GM18498 (cell line): ENCODE measurements around the gene MAP2K3.
A peak's percentile ranks its signal among the peaks of the same experiment; 100 is the strongest.

ENCODE experiments used
- ATAC-seq: cut with Tn5 transposase; IDR thresholded peaks from one replicate; pipeline ENCODE4 v1.9.1; 2021; ENCODE audit warnings: mild to moderate bottlenecking, moderate library complexity; ENCODE audit not compliant: unreplicated experiment

The MAP2K3 gene

GRCh38 chr17:21284319-21285163 lies at the start of gene MAP2K3:
Gene MAP2K3 (plus strand): TSS chr17:21284711. CDS start chr17:21284921, 210 bp downstream.
- ATAC-seq: peak; percentile 80

- no peak for ATAC-seq
These were observed 48.6 kb upstream of the MAP2K3 start for GRCh38 chr17:21235921-21236320.

DNA sequence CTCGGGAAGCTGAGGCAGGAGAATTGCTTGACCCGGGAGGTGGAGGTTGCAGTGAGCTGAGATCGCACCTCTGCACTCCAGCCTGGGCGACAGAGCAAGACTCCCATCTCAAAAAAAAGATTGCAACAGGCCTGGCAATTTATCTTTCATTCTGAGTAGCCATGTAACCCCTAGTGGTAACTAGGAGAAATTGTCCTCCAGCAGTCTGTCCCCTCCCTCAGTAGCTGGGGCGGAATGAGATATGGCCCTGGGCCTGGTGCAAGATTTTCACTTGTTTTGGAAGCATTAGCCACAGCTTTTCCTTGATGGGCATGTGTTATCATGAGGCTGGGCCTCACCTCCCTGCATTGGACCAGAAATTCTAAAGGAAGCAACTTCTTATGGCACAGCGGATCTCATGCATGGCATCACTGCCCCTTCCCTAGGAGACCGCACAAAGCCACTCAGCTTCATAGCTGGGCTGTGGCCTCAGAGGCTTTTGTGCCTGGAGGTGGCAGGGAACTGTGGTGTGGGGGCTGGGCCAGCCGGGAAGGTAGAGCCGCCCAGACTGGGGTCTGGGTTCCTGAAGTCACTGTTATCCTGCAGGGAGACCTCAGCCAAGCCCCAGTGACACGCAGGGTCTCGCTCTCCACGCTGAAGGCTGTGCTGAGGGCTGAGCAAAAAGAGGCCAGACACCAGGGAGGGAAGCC lies 44.7 kb upstream of the MAP2K3 start:
- no peak for ATAC-seq

DNA sequence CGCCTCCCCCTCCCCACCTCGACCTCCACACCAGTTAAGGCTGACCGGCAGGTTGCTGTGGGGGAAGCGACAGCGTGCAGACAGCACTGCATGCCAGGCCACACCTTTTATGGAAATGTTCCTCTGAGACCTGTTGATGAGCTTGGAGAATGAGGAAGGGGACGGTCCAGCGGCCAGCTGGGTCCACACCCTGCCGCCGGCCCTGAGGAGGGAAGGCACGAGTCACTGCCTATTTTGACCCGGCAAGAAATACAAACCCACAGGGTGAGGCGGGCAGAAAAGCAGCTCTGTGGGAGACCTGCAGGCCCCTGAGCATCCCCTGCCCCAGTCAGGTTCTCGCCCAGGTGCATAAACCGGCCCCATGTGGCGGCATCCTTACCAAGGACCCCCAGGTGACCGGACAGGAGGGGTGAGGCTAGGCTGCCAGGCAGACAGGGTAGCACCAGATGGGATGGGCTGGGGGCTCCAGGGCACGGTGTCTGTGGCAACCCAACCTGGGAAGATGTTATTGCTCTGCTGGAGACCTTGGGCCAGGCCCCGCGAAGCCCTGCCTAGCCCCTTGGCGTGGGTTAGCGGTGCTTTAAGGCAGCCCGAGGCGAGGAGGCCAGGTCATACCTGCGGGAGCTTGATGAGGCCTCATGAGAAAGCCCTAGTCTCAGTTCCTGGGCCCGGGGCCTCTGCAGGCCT lies 44.0 kb upstream of the MAP2K3 start:
- ATAC-seq: no peak

DNA sequence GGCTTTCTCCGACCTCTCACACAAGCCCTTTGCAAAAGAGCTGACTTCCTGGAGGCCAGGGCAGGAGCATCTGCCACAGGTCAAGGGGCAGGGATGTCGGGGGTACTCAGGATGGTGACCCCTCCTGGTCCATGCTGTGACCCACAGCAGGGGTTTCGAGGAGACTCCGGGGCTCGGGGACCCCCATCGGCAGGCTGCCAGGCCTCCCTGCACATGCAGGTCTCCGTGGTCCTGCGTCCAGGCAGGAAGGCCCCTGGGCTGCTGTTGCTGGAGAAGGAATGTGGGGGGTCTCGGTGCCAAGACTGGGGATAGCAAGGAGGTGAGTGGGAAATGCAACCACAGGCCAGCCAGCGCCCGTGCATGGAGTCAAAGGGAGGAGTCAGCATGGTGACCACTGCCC lies 42.9 kb upstream of the MAP2K3 start:
- no peak for ATAC-seq

DNA sequence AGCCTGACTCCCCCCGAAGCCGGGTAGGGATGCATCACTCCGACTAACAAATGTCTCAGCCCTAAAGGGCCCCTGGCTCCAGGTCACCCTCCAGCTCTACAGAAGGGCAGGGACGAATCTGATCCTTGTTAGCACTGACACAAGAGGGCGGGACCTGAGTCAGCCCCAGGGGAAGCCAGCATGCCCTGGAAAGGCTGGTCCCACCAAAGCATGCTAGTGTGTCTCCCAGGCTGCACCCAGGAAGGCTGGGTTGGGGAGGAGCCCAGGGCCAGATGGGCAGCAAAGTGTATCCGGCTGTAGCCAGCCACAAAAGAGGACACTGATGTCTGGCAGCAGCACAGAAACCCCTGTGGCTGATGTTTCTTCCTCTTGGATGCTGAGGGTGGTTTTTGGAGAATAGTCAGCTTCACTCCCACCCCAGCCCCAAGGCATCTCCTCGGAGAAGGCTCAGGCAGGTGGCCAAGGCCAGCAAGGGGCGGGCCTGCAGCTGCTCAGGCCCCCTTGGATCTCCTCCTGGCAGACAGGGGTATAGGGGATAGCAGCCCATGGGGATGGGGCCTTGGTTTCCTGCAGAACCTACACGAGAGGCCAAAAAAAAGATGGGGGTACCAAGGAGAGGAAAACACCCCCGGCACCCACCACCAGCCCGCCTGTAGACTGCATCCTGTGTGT lies 42.3 kb upstream of the MAP2K3 start:
- no peak for ATAC-seq

DNA sequence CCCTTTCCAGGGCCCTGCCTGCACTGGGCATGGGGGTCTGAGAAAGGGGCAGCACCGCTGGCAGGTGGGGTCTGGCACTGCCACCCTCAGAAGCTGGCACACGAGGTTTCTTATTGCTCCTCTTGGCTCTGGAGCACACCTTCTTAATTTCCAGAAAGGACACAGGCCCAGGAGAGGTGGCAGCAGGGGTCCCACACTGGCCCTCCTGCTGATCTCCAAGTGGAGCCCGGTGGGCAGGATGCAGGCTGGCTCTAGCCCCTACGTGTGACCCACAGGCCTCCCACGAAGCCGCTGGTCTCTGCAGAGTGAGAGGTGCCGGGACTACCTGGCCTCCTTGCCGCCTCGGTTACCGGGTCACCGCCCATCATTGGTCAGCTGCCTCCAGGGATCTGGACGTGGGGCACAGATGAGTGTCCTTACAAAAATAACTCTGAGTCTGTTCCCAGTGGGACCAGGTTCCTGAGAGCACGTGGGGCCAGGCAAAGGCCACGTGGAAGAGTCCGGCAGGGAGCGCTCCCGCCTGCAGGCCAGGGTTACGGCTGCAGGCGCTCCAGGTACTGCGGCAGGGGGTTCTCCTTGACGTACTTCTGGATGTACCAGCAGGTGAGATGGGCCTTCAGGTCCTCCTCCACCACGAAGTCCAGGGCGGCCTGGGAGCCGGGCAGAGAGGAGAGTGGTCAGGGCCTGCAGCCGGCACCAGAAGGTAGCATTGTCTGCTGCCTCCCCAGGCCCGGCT lies 41.6 kb upstream of the MAP2K3 start:
- ATAC-seq: no peak

DNA sequence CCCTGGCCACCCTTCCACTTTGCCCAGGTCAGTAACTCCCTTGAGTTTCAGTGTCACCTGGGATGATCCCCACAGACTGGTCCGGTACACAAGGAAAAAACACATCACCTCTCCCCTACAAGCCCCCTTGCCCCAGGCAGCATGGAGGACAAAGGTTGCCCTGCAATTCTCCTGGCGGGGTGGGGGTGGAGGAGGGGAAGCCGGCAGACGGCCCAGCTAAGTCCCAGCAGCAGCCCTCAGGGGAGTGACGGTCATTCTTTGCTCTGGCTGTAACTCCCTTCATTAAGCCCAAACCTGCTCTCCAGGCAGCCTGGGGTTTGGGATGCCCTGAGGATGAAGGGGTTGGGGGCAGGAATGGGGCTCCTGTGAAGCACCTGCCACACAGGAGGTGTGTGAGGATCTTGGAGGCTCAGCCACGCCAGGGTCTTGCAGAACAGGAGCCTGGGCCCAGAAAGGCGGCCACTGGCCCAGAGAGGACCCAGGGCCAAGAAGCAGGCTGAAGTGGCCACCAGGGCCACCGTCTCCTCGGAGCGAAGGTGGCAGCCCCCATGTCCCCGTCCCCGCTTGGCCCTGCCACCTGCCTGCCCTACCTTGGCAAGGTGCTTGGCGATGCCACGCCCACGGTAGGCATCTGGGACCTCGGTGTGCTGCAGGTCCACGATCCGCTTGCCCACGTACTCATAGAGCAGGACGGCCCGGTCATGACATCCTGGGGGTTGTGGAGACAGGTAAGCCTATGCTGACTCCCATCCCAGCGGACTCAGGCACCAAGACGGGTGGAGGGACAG lies 40.8 kb upstream of the MAP2K3 start:
- ATAC-seq: no peak

DNA sequence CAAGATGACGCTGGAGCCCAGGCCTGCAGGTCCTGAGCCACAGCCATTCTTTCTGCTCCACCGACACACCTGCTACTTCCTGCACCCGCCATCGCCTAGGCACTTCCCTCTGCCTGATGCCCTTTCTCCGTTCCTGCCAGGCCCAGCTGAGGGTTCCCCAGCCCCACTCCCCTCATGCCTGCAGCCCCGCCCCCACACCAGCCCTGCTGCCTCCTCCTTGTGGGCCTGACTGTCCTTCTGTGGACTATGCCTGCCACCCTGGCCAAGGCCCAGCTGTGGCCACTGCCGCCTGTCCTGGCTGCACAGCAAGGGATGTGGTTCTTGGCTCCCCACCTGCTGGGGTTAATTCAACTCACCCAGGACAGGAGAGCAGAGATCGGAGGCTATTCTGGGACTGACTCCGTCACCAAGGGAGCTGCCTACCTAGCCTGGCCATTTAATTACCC lies 38.8 kb upstream of the MAP2K3 start:
- no peak for ATAC-seq

DNA sequence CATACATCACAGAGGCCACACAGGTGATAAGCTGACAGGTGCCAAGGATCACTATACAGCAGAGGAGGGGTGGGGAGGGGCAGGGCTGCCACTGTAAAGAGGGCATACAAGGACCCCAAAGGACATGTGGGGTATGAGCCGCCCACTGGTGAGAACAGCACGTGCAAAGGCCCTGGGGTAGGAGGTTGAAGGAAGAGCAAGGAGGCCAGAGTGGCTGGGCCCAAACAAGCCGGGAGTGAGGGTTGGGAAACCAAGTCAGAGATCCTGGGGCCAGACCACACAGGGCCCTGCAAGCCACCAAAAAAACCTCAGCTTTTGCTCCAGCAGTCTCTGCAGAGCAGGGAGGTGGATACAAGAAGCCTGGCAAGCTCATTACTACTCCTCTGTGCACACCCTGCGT lies 37.8 kb upstream of the MAP2K3 start:
- ATAC-seq: no peak

GRCh38 chr17:21247552-21248258 lies 36.8 kb upstream of the MAP2K3 start:
- no peak for ATAC-seq

- ATAC-seq: no peak
These were observed 36.0 kb upstream of the MAP2K3 start for GRCh38 chr17:21248500-21248899.

DNA sequence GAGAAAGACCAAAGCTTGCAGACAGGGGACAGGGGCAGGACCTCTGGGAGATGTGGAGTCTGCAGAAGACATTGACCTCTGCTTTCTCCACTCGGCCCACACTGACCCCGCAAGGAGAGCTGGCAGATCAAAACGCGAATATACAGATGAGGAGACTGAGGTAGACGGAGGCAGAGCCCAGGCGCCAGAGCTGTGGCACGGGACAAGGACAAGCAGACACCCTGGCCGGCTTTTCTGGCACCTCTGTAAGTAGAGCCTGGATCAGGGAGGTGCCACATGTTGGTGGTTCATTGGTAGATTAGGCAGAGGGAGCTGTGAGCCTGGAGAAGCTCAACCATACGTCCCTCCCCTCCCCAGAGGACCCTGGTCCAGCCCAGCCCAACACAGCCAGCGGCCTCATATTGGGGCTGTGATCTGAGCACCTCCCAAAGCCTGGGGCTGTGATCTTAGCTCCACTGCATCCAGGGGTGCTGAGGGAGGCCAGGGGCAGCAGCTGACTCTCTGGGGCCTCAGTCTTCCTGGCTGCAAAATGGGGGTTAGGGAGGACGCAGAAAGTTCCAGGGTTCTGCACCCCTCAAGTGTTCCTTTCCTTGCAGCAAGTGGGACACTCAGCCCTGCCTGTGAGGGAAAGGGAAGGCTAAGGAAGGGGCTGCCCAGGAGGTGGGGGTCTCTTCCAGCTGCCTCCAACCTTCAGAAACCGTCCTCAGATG lies 35.3 kb upstream of the MAP2K3 start:
- ATAC-seq: no peak

- ATAC-seq: no peak
These were observed 34.4 kb upstream of the MAP2K3 start for GRCh38 chr17:21249920-21250703.

- no peak for ATAC-seq
These were observed 33.7 kb upstream of the MAP2K3 start for GRCh38 chr17:21250854-21251253.

DNA sequence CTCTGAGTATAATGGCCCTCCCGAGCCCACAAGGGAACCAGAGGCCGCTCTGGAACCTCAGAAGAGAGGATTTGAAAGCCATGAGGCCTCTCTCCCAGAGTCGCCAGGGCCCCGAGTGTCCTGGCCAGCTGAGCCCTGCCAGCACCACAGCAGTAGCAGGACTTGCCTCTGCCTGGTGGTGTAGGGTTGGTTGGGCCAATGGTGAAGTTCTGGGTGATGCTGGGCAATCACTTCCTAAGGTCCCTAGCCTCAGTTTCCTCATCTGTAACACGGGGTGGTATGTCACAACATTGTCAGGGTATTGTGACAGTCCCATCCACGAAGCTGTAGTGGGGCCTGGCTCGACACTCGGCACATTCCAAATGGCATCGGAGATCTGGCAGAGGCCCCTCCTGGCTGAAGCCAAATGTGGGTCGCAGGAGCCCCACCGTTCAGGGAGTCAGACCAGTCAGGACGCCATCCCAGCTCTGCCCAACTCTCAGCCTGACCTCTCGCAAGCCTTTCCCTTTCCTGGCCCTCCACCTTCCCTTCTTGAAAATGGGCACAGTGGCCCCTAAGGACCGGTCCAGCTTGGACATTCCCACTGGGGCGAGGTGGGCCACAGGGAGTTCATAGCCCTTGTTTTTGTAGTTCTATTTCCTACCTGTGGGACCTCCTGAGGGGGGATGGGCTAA lies 33.0 kb upstream of the MAP2K3 start:
- no peak for ATAC-seq

DNA sequence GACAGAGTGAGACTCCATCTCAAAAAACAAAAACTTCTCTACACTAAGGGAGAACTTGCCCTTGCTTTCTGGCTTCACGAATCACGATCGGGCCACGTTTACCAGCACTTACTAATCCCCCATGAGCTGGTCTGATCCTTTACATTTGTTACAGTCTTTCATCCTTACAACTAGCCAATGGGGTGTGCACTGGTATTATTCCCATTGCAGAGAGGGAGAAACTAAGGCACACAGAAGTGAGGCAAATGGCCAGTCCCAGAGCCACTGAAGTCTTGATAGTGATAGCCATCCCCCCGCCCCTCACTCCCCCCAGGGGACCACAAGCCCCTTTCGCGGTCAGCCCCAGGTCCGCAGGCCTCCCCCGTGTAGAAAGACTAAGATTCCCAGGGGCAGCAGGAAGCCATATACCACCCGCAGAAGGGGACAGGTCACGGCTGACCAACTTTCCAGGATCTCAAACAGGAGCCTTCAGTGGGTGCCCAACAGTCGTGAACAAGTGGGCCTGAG lies 32.2 kb upstream of the MAP2K3 start:
- ATAC-seq: no peak
